Liver (tissue), 9 donors: ENCODE results near the gene BHLHA9. TPM values are rescaled to one million over a fixed set of nuclear protein-coding genes. Genes with fewer than 3 reads are reported as not detected.

Experiments used
- DNase-seq: peaks from one replicate; pipeline ENCODE4 v3.0.0-alpha.2; 2017; ENCODE audit warnings: low spot score
- H3K27ac ChIP-seq, 2 donors: one replicate each; pipeline ENCODE4 v1.7.0; 2013; ENCODE audit warnings: inconsistent platforms in 2 of 2, low read length in 2 of 2, control low read depth in 1 of 2, low read depth in 1 of 2, mild to moderate bottlenecking in 1 of 2
- H3K27me3 ChIP-seq, 4 donors: one replicate each; pipeline versions ENCODE4 v1.6.1 to v1.7.0; 2013; ENCODE audit warnings: low read length in 3 of 4, inconsistent platforms in 1 of 4, mild to moderate bottlenecking in 1 of 4, moderate library complexity in 1 of 4; ENCODE audit not compliant: control insufficient read depth in 4 of 4, insufficient read depth in 4 of 4
- H3K36me3 ChIP-seq, 4 donors: one replicate each; pipeline versions ENCODE4 v1.6.1 to v1.7.0; 2013; ENCODE audit warnings: low read length in 3 of 4, mild to moderate bottlenecking in 3 of 4, low read depth in 1 of 4, moderate library complexity in 1 of 4; ENCODE audit not compliant: control insufficient read depth in 4 of 4, insufficient read depth in 3 of 4
- H3K4me1 ChIP-seq, 4 donors: one replicate each; pipeline versions ENCODE4 v1.6.1 to v1.7.0; 2013; ENCODE audit warnings: low read length in 3 of 4, mild to moderate bottlenecking in 3 of 4, moderate library complexity in 1 of 4; ENCODE audit not compliant: control insufficient read depth in 4 of 4, insufficient read depth in 4 of 4
- H3K4me3 ChIP-seq, 3 donors: one replicate each; pipeline versions ENCODE4 v1.6.1 to v1.7.0; 2013; ENCODE audit warnings: low read length in 3 of 3, control low read depth in 1 of 3, low read depth in 1 of 3, mild to moderate bottlenecking in 1 of 3
- H3K9ac ChIP-seq, 2 donors: one replicate each; pipeline ENCODE4 v1.7.0; 2013; ENCODE audit warnings: low read length in 2 of 2, mild to moderate bottlenecking in 2 of 2, moderate library complexity in 2 of 2, control low read depth in 1 of 2, low read depth in 1 of 2
- H3K9me3 ChIP-seq, 4 donors: one replicate each; pipeline versions ENCODE4 v1.6.1 to v1.7.0; 2013; ENCODE audit warnings: low read length in 3 of 4; ENCODE audit not compliant: control insufficient read depth in 4 of 4
- EGR1 ChIP-seq, 2 donors: IDR thresholded peaks; 2 replicates each; pipeline ENCODE4 v1.6.1; 2016 to 2018; ENCODE audit warnings: antibody characterized with exemption in 2 of 2, low read depth in 2 of 2
- FOXA1 ChIP-seq: IDR thresholded peaks from 2 replicates; pipeline ENCODE4 v1.6.1; 2016; ENCODE audit warnings: antibody characterized with exemption
- FOXA2 ChIP-seq: IDR thresholded peaks from 2 replicates; pipeline ENCODE4 v1.6.1; 2016; ENCODE audit warnings: antibody characterized with exemption
- GABPA ChIP-seq, 2 donors: IDR thresholded peaks in 1 of 2; conservative IDR thresholded peaks in 1 of 2; 2 replicates each; pipeline ENCODE4 v1.6.1; 2016; ENCODE audit warnings: antibody characterized with exemption in 2 of 2, mild to moderate bottlenecking in 1 of 2, moderate library complexity in 1 of 2
- HNF4A ChIP-seq, 2 donors: conservative IDR thresholded peaks; 2 replicates each; pipeline ENCODE4 v1.6.1; 2016; ENCODE audit warnings: antibody characterized with exemption in 2 of 2, mild to moderate bottlenecking in 2 of 2
- HNF4G ChIP-seq: IDR thresholded peaks from 2 replicates; pipeline ENCODE4 v1.6.1; 2016; ENCODE audit warnings: antibody characterized with exemption
- JUND ChIP-seq, 2 donors: IDR thresholded peaks; 2 replicates each; pipeline ENCODE4 v1.6.1; 2016; ENCODE audit warnings: antibody characterized with exemption in 2 of 2
- NR2F2 ChIP-seq: IDR thresholded peaks from 2 replicates; pipeline ENCODE4 v1.6.1; 2016; ENCODE audit warnings: antibody characterized with exemption
- RAD21 ChIP-seq, 2 donors: IDR thresholded peaks; 2 replicates each; pipeline ENCODE4 v1.6.1; 2016; ENCODE audit warnings: antibody characterized with exemption in 2 of 2, mild to moderate bottlenecking in 2 of 2
- RXRA ChIP-seq, 2 donors: IDR thresholded peaks; 2 replicates each; pipeline ENCODE4 v1.6.1; 2017 to 2018; ENCODE audit warnings: antibody characterized with exemption in 2 of 2, mild to moderate bottlenecking in 1 of 2
- SP1 ChIP-seq: IDR thresholded peaks from 2 replicates; pipeline ENCODE4 v1.6.1; 2018; ENCODE audit warnings: antibody characterized with exemption, mild to moderate bottlenecking
- TAF1 ChIP-seq: conservative IDR thresholded peaks from 2 replicates; pipeline ENCODE4 v1.6.1; 2016; ENCODE audit warnings: antibody characterized with exemption, mild to moderate bottlenecking
- YY1 ChIP-seq: IDR thresholded peaks from 2 replicates; pipeline ENCODE4 v1.6.1; 2016; ENCODE audit warnings: antibody characterized with exemption, mild to moderate bottlenecking
- WGBS: extraction: QIAGEN DNeasy Blood & Tissue Kit; methylation state at CpG from one replicate; pipeline ENCODE4 v1.1.7; 2013; 5-methylcytosine and 5-hydroxymethylcytosine counted together
- polyA plus RNA-seq, 2 donors: library from polyadenylated mRNA; stranded (reverse) in 1 of 2; unstranded in 1 of 2; fragments of 200-250 nt in 1 of 2; fragments of >200 nt in 1 of 2; fragmentation: Nextera tagmentation in 1 of 2; extraction: Ambion mirVana in 1 of 2; gene quantifications; one replicate each; pipeline versions ENCODE4 v1.2.1 to v1.2.3, GENCODE V29; 2013 to 2015
- total RNA-seq, 2 donors: library from RNA; depleted of rRNA; stranded (reverse); fragments of >200 nt; gene quantifications; one replicate each; pipeline ENCODE4 v1.2.3, GENCODE V29; 2014
- TF ChIP-seq, protein P1 (sequence below): fragments of 150-350 bp; IDR thresholded peaks from 2 replicates; pipeline ENCODE4 v1.5.1; 2017; ENCODE audit warnings: improper control_type of control experiment, low read depth, low read length; ENCODE audit not compliant: missing input control
- TF ChIP-seq, protein P2 (sequence below): IDR thresholded peaks from 2 replicates; pipeline ENCODE4 v1.6.1; 2016; ENCODE audit warnings: antibody characterized with exemption
- TF ChIP-seq, protein P3 (sequence below): IDR thresholded peaks from 2 replicates; pipeline ENCODE4 v1.6.1; 2016; ENCODE audit warnings: antibody characterized with exemption
- TF ChIP-seq, protein P4 (sequence below): IDR thresholded peaks from 2 replicates; pipeline ENCODE4 v1.6.1; 2016; ENCODE audit warnings: antibody characterized with exemption, mild to moderate bottlenecking
- TF ChIP-seq, protein P5 (sequence below): IDR thresholded peaks from 2 replicates; pipeline ENCODE4 v1.6.1; 2016; ENCODE audit warnings: antibody characterized with exemption
- donor health status: healthy.
- donor health status: healthy.
- donor health status: healthy.
- donor health status: healthy.
- donor health status: healthy.

BHLHA9 gene
- total and polyA plus RNA-seq, 4 donors: 0.08 TPM; not detected in 3

DNA sequence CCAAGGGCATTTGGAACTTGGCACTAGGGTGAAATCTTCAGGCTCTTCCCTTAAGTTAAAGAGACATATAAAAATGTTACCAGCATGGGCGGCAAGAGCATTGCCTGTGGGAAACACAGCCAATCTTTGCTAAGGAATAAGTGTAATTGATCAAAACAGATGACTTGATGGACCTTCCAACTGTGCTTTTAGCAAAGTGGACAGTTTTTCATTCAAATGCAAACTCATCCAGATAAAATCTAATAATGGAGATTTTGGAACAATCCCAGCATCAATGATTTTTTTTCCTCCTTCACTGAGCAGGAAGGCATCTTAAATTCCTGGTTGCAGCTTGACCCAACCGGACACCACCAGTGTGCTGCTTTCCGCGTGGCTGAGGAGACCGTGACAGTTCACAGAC lies 42.9 kb upstream of the BHLHA9 start:
- Histone ChIP-seq H3K27ac (no peak overlapping the region), H3K4me1 (peaks cover 0 to 12% (median 11%) of the 10 kb centered on the region in 4 donors), H3K27me3 (peaks cover 2 to 7% (median 5%) of the 10 kb centered on the region in 4 donors), H3K9me3 (no peaks in the 10 kb centered on the region), H3K36me3 (no peaks in the 10 kb centered on the region), H3K4me3 (no peak overlapping the region), H3K9ac (no peak overlapping the region)
- no peak for DNase-seq
- WGBS: 73% methylated on average over 5 of the region's 5 CpGs
- TF ChIP-seq NR2F2 (no peak), FOXA2 (no peak), GABPA (IDR thresholded peaks at IDR 0.05 in 1 of 2, conservative IDR thresholded peaks at IDR 0.05 in 1 of 2) (no peak)
- TF ChIP-seq, protein P1, sequence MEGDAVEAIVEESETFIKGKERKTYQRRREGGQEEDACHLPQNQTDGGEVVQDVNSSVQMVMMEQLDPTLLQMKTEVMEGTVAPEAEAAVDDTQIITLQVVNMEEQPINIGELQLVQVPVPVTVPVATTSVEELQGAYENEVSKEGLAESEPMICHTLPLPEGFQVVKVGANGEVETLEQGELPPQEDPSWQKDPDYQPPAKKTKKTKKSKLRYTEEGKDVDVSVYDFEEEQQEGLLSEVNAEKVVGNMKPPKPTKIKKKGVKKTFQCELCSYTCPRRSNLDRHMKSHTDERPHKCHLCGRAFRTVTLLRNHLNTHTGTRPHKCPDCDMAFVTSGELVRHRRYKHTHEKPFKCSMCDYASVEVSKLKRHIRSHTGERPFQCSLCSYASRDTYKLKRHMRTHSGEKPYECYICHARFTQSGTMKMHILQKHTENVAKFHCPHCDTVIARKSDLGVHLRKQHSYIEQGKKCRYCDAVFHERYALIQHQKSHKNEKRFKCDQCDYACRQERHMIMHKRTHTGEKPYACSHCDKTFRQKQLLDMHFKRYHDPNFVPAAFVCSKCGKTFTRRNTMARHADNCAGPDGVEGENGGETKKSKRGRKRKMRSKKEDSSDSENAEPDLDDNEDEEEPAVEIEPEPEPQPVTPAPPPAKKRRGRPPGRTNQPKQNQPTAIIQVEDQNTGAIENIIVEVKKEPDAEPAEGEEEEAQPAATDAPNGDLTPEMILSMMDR: no peak

DNA sequence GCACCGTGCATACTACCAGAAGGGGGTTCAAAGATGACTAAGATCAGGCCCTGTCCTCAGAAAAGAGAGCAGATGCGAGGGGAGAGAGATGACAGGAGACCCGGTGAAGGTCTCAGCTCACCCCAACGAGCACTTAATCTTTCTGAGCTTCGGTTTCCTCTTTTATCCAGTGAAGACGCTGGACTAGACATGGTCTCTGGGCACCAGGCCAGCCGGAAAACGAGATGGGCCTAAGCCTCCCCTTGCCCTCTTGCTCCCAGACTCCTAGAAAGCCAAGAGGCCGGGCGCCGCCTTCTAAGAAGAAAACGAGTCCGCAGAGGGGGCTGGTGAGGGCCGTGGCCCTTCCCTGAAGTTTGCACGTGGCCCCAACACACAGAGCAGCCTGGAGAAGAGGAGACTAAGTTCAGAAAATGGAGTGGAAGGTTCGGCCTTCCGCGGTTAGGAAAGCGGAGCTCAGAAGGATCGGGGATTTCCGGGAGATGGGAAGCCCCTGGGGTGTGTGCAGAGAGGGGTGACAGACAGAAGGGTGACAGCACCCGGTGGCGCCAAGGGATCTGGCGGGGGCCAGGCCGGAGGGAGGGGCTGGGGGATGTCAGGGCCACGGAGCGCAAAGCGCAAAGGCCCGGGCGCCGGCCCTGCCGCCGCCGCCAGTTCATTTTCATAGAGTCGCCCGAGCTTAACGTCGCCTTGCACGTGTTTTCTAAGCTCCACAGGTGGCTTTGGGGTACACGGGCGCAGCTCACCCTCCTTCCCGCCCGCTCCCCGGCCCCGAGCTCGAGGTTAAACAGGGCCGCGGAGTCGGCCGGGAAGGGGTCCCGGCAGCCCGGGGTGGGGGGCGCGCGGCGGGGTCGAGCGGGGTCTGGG lies 42.1 kb upstream of the BHLHA9 start:
- Histone ChIP-seq H3K4me1 (peaks cover 0 to 12% (median 11%) of the 10 kb centered on the region in 4 donors), H3K9ac (no peak overlapping the region), H3K4me3 (peak overlapping the region in 1 of 3 donors; percentile 51), H3K27me3 (peaks cover 2 to 9% (median 5%) of the 10 kb centered on the region in 4 donors), H3K36me3 (no peaks in the 10 kb centered on the region), H3K27ac (no peak overlapping the region), H3K9me3 (no peaks in the 10 kb centered on the region)
- 6% methylated on average over 58 of the region's 58 CpGs for WGBS
- TF ChIP-seq HNF4G: no peak
- TF ChIP-seq, protein P2, sequence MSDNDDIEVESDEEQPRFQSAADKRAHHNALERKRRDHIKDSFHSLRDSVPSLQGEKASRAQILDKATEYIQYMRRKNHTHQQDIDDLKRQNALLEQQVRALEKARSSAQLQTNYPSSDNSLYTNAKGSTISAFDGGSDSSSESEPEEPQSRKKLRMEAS: no peak
- TF ChIP-seq EGR1 (IDR thresholded peaks at IDR 0.05; ENCODE audit: low read depth in 2 of 2): no peak
- TF ChIP-seq TAF1: no peak
- TF ChIP-seq, protein P3, sequence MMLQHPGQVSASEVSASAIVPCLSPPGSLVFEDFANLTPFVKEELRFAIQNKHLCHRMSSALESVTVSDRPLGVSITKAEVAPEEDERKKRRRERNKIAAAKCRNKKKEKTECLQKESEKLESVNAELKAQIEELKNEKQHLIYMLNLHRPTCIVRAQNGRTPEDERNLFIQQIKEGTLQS: no peak
- no peak for TF ChIP-seq YY1
- TF ChIP-seq RXRA (IDR thresholded peaks at IDR 0.05): no peak
- TF ChIP-seq FOXA2: no peak
- no peak for TF ChIP-seq GABPA (IDR thresholded peaks at IDR 0.05 in 1 of 2, conservative IDR thresholded peaks at IDR 0.05 in 1 of 2)
- TF ChIP-seq FOXA1: no peak
- no peak for TF ChIP-seq JUND (IDR thresholded peaks at IDR 0.05)
- TF ChIP-seq RAD21 (IDR thresholded peaks at IDR 0.05): no peak
- TF ChIP-seq HNF4A (conservative IDR thresholded peaks at IDR 0.05): no peak
- TF ChIP-seq, protein P4, sequence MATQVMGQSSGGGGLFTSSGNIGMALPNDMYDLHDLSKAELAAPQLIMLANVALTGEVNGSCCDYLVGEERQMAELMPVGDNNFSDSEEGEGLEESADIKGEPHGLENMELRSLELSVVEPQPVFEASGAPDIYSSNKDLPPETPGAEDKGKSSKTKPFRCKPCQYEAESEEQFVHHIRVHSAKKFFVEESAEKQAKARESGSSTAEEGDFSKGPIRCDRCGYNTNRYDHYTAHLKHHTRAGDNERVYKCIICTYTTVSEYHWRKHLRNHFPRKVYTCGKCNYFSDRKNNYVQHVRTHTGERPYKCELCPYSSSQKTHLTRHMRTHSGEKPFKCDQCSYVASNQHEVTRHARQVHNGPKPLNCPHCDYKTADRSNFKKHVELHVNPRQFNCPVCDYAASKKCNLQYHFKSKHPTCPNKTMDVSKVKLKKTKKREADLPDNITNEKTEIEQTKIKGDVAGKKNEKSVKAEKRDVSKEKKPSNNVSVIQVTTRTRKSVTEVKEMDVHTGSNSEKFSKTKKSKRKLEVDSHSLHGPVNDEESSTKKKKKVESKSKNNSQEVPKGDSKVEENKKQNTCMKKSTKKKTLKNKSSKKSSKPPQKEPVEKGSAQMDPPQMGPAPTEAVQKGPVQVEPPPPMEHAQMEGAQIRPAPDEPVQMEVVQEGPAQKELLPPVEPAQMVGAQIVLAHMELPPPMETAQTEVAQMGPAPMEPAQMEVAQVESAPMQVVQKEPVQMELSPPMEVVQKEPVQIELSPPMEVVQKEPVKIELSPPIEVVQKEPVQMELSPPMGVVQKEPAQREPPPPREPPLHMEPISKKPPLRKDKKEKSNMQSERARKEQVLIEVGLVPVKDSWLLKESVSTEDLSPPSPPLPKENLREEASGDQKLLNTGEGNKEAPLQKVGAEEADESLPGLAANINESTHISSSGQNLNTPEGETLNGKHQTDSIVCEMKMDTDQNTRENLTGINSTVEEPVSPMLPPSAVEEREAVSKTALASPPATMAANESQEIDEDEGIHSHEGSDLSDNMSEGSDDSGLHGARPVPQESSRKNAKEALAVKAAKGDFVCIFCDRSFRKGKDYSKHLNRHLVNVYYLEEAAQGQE: no peak
- no peak for TF ChIP-seq NR2F2
- TF ChIP-seq, protein P5, sequence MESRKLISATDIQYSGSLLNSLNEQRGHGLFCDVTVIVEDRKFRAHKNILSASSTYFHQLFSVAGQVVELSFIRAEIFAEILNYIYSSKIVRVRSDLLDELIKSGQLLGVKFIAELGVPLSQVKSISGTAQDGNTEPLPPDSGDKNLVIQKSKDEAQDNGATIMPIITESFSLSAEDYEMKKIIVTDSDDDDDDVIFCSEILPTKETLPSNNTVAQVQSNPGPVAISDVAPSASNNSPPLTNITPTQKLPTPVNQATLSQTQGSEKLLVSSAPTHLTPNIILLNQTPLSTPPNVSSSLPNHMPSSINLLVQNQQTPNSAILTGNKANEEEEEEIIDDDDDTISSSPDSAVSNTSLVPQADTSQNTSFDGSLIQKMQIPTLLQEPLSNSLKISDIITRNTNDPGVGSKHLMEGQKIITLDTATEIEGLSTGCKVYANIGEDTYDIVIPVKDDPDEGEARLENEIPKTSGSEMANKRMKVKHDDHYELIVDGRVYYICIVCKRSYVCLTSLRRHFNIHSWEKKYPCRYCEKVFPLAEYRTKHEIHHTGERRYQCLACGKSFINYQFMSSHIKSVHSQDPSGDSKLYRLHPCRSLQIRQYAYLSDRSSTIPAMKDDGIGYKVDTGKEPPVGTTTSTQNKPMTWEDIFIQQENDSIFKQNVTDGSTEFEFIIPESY: no peak
- TF ChIP-seq, protein P1: no peak
- TF ChIP-seq SP1: no peak
- no peak for DNase-seq
